ENCODE data around the gene CPE. TPM values are rescaled to one million over a fixed set of nuclear protein-coding genes. Genes with fewer than 3 reads are reported as not detected.

The CPE gene
- total RNA-seq, 1 donor: 6.9 TPM

- no peak overlapping the region for H3K27ac ChIP-seq (ENCODE audit: low read depth, low read length)
- no peaks in the 10 kb centered on the region for H4K20me1 ChIP-seq (ENCODE audit: insufficient read depth, low read length)
- H3K4me3 ChIP-seq (ENCODE audit: insufficient read depth, low read length): no peak overlapping the region
- DNase-seq (ENCODE audit: insufficient read length, low spot score, missing footprints): no peak
- H3K4me2 ChIP-seq (ENCODE audit: insufficient read depth, low read length): no peak overlapping the region
- TF ChIP-seq CTCF (IDR thresholded peaks at IDR 0.05; ENCODE audit: extremely low read depth, low read depth, low read length): no peak
- no peaks in the 10 kb centered on the region for H3K27me3 ChIP-seq (ENCODE audit: insufficient read depth, low read length)
- H2AFZ ChIP-seq (ENCODE audit: low read length): no peak overlapping the region
- no peaks in the 10 kb centered on the region for H3K79me2 ChIP-seq (ENCODE audit: insufficient read depth, low read length)
- H3K4me1 ChIP-seq (ENCODE audit: insufficient read depth, low read length): no peaks in the 10 kb centered on the region
- H3K9me3 ChIP-seq (ENCODE audit: low read depth, low read length): no peaks in the 10 kb centered on the region
- H3K36me3 ChIP-seq (ENCODE audit: insufficient read depth, low read length): no peaks in the 10 kb centered on the region
Observed at GRCh38 chr4:165367040-165367439, 11.8 kb upstream of the CPE start.

- DNase-seq (ENCODE audit: insufficient read length, low spot score, missing footprints): no peak
- Histone ChIP-seq H3K4me1 (ENCODE audit: insufficient read depth, low read length) (no peaks in the 10 kb centered on the region), H3K27ac (ENCODE audit: low read depth, low read length) (no peak overlapping the region), H4K20me1 (ENCODE audit: insufficient read depth, low read length) (no peaks in the 10 kb centered on the region), H3K4me2 (ENCODE audit: insufficient read depth, low read length) (no peak overlapping the region), H3K36me3 (ENCODE audit: insufficient read depth, low read length) (no peaks in the 10 kb centered on the region), H2AFZ (ENCODE audit: low read length) (no peak overlapping the region), H3K4me3 (ENCODE audit: insufficient read depth, low read length) (no peak overlapping the region), H3K9me3 (ENCODE audit: low read depth, low read length) (no peaks in the 10 kb centered on the region), H3K27me3 (ENCODE audit: insufficient read depth, low read length) (no peaks in the 10 kb centered on the region), H3K79me2 (ENCODE audit: insufficient read depth, low read length) (no peaks in the 10 kb centered on the region)
- TF ChIP-seq CTCF (IDR thresholded peaks at IDR 0.05; ENCODE audit: extremely low read depth, low read depth, low read length): no peak
Observed at GRCh38 chr4:165368114-165368513, 10.7 kb upstream of the CPE start.

DNA sequence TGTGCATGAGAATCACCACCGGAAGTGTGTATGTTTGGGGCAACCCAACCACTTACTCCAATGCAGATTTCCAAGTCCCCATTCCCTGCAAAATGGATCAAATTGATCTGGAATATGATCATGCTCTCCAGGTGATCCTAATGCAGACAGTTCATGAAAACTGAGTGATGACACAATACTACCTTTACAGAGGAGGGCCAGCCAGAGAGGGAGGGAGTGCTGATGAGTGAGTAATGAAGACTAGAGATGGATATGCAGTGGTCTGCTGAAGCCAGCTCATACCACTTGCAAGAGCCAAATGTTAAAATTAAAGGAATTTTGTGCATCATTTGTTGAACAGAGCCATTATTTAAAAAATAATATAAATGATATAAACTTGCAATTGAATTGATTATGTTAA lies 10.2 kb upstream of the CPE start:
- Histone ChIP-seq H3K9me3 (ENCODE audit: low read depth, low read length) (no peaks in the 10 kb centered on the region), H4K20me1 (ENCODE audit: insufficient read depth, low read length) (no peaks in the 10 kb centered on the region), H3K36me3 (ENCODE audit: insufficient read depth, low read length) (no peaks in the 10 kb centered on the region), H2AFZ (ENCODE audit: low read length) (no peak overlapping the region), H3K27me3 (ENCODE audit: insufficient read depth, low read length) (no peaks in the 10 kb centered on the region), H3K4me3 (ENCODE audit: insufficient read depth, low read length) (no peak overlapping the region), H3K4me1 (ENCODE audit: insufficient read depth, low read length) (no peaks in the 10 kb centered on the region), H3K4me2 (ENCODE audit: insufficient read depth, low read length) (no peak overlapping the region), H3K27ac (ENCODE audit: low read depth, low read length) (no peak overlapping the region), H3K79me2 (ENCODE audit: insufficient read depth, low read length) (no peaks in the 10 kb centered on the region)
- no peak for TF ChIP-seq CTCF (IDR thresholded peaks at IDR 0.05; ENCODE audit: extremely low read depth, low read depth, low read length)
- no peak for DNase-seq (ENCODE audit: insufficient read length, low spot score, missing footprints)

GRCh38 chr4:165369522-165369921 lies 9.3 kb upstream of the CPE start:
- no peak for DNase-seq (ENCODE audit: insufficient read length, low spot score, missing footprints)
- H3K9me3 ChIP-seq (ENCODE audit: low read depth, low read length): no peaks in the 10 kb centered on the region
- no peak overlapping the region for H3K4me2 ChIP-seq (ENCODE audit: insufficient read depth, low read length)
- no peak for TF ChIP-seq CTCF (IDR thresholded peaks at IDR 0.05; ENCODE audit: extremely low read depth, low read depth, low read length)
- no peak overlapping the region for H2AFZ ChIP-seq (ENCODE audit: low read length)
- H3K4me1 ChIP-seq (ENCODE audit: insufficient read depth, low read length): no peaks in the 10 kb centered on the region
- H3K27ac ChIP-seq (ENCODE audit: low read depth, low read length): no peak overlapping the region
- H3K79me2 ChIP-seq (ENCODE audit: insufficient read depth, low read length): no peaks in the 10 kb centered on the region
- no peak overlapping the region for H3K4me3 ChIP-seq (ENCODE audit: insufficient read depth, low read length)
- H4K20me1 ChIP-seq (ENCODE audit: insufficient read depth, low read length): no peaks in the 10 kb centered on the region
- H3K27me3 ChIP-seq (ENCODE audit: insufficient read depth, low read length): no peaks in the 10 kb centered on the region
- no peaks in the 10 kb centered on the region for H3K36me3 ChIP-seq (ENCODE audit: insufficient read depth, low read length)

Data from osteoblast (primary cell).